DOHH2 (cell line): ENCODE data around the gene EPAS1.

Source experiments
- H3F3A ChIP-seq: fragments of 200-600 bp; sonication (generic), shearing (Covaris generic); 2 replicates; pipeline ENCODE4 v1.6.0; 2016; ENCODE audit warnings: antibody characterized with exemption, mild to moderate bottlenecking; ENCODE audit not compliant: control insufficient read depth, insufficient read depth
- H3K27ac ChIP-seq: fragments of 200-600 bp; sonication (generic); 2 replicates; pipeline ENCODE4 v1.5.1; 2014; ENCODE audit warnings: low read depth, mild to moderate bottlenecking, low read length, moderate library complexity
- H3K27me3 ChIP-seq: fragments of 200-600 bp; sonication (generic); 2 replicates; pipeline ENCODE4 v1.6.1; 2014; ENCODE audit warnings: mild to moderate bottlenecking, low read length, mixed read lengths; ENCODE audit not compliant: control insufficient read depth
- H3K36me3 ChIP-seq: fragments of 200-600 bp; sonication (generic); 2 replicates; pipeline ENCODE4 v1.6.1; 2014; ENCODE audit warnings: mild to moderate bottlenecking, low read length, moderate library complexity, mixed read lengths; ENCODE audit not compliant: control insufficient read depth
- H3K4me1 ChIP-seq: fragments of 200-600 bp; sonication (generic); 2 replicates; pipeline ENCODE4 v1.6.1; 2014; ENCODE audit warnings: mild to moderate bottlenecking, low read length, mixed read lengths; ENCODE audit not compliant: control insufficient read depth
- H3K4me2 ChIP-seq: fragments of 200-600 bp; sonication (generic); 2 replicates; pipeline ENCODE4 v1.6.0; 2014; ENCODE audit warnings: mild to moderate bottlenecking, low read length, moderate library complexity
- H3K4me3 ChIP-seq: fragments of 200-600 bp; sonication (generic); 2 replicates; pipeline ENCODE4 v1.5.1; 2014; ENCODE audit warnings: mild to moderate bottlenecking, low read length, mixed read lengths
- H3K79me2 ChIP-seq: fragments of 200-600 bp; sonication (generic); 2 replicates; pipeline ENCODE4 v1.6.1; 2014; ENCODE audit warnings: mild to moderate bottlenecking, low read length, mixed read lengths; ENCODE audit not compliant: control insufficient read depth
- H3K9me2 ChIP-seq: fragments of 200-600 bp; sonication (generic); replicated peaks from 2 replicates; pipeline ENCODE4 v1.6.1; 2014; ENCODE audit warnings: mild to moderate bottlenecking, low read length, mixed read lengths; ENCODE audit not compliant: control insufficient read depth
- H3K9me3 ChIP-seq: fragments of 200-600 bp; sonication (generic); 2 replicates; pipeline ENCODE4 v1.6.1; 2014; ENCODE audit warnings: antibody characterized with exemption, low read length, mixed read lengths; ENCODE audit not compliant: control insufficient read depth, insufficient read depth
- H4K20me1 ChIP-seq: fragments of 200-600 bp; sonication (generic); 2 replicates; pipeline ENCODE4 v1.6.0; 2014; ENCODE audit warnings: low read depth, mild to moderate bottlenecking, antibody characterized with exemption, low read length, moderate library complexity; ENCODE audit not compliant: control insufficient read depth, insufficient read depth
- CTCF ChIP-seq: fragments of 200-600 bp; sonication (generic); IDR thresholded peaks from one replicate; pipeline ENCODE4 v1.5.1; 2014; ENCODE audit warnings: antibody characterized with exemption, mild to moderate bottlenecking, low read depth, low read length; ENCODE audit not compliant: poor library complexity, severe bottlenecking
- EZH2phosphoT487 ChIP-seq: fragments of 200-600 bp; sonication (generic); IDR thresholded peaks from 2 replicates; pipeline ENCODE4 v1.6.1; 2017; ENCODE audit warnings: borderline replicate concordance, mild to moderate bottlenecking, antibody characterized with exemption, low read length, moderate library complexity, mixed read lengths

EPAS1 gene

GRCh38 chr2:46411985-46412384 is 114.8 kb downstream of the EPAS1 start:
- Histone ChIP-seq H3K9me3 (peaks cover 7% of the 10 kb centered on the region), H3K36me3 (no peaks in the 10 kb centered on the region), H3K27me3 (no peaks in the 10 kb centered on the region), H3K79me2 (no peaks in the 10 kb centered on the region), H3K27ac (no peak overlapping the region), H4K20me1 (no peaks in the 10 kb centered on the region), H3K9me2 (no peaks in the 10 kb centered on the region), H3K4me2 (no peak overlapping the region), H3K4me3 (no peak overlapping the region), H3K4me1 (no peaks in the 10 kb centered on the region), H3F3A (no peaks in the 10 kb centered on the region)
- TF ChIP-seq CTCF (no peak), EZH2phosphoT487 (no peak)

GRCh38 chr2:46413111-46413510 is 115.9 kb downstream of the EPAS1 start:
- H3K4me2 ChIP-seq: no peak overlapping the region
- H3F3A ChIP-seq: no peaks in the 10 kb centered on the region

GRCh38 chr2:46413631-46414030 is 116.4 kb downstream of the EPAS1 start:
- H3K4me3 ChIP-seq: no peak overlapping the region
- no peak overlapping the region for H3K4me2 ChIP-seq
- H3K79me2 ChIP-seq: no peaks in the 10 kb centered on the region
- peaks cover 19% of the 10 kb centered on the region for H3K9me3 ChIP-seq
- TF ChIP-seq CTCF (no peak), EZH2phosphoT487 (no peak)
- no peaks in the 10 kb centered on the region for H3K36me3 ChIP-seq
- no peak overlapping the region for H3K27ac ChIP-seq
- H3K9me2 ChIP-seq: no peaks in the 10 kb centered on the region
- H3K4me1 ChIP-seq: no peaks in the 10 kb centered on the region
- no peaks in the 10 kb centered on the region for H3K27me3 ChIP-seq
- no peaks in the 10 kb centered on the region for H3F3A ChIP-seq
- no peaks in the 10 kb centered on the region for H4K20me1 ChIP-seq

More at GRCh38 chr2:46413111-46413510, 115.9 kb downstream of the EPAS1 start:
- no peaks in the 10 kb centered on the region for H3K79me2 ChIP-seq
- H3K36me3 ChIP-seq: no peaks in the 10 kb centered on the region
- no peaks in the 10 kb centered on the region for H3K4me1 ChIP-seq
- H3K27me3 ChIP-seq: no peaks in the 10 kb centered on the region
- TF ChIP-seq CTCF (no peak), EZH2phosphoT487 (no peak)
- H3K9me3 ChIP-seq: peaks cover 18% of the 10 kb centered on the region
- H3K9me2 ChIP-seq: no peaks in the 10 kb centered on the region
- no peak overlapping the region for H3K27ac ChIP-seq
- H4K20me1 ChIP-seq: no peaks in the 10 kb centered on the region
- H3K4me3 ChIP-seq: no peak overlapping the region

- H3K27me3 ChIP-seq: no peaks in the 10 kb centered on the region
- H3K9me3 ChIP-seq: peaks cover 19% of the 10 kb centered on the region
- H3K4me3 ChIP-seq: no peak overlapping the region
- H3K9me2 ChIP-seq: no peaks in the 10 kb centered on the region
- TF ChIP-seq CTCF: no peak
- TF ChIP-seq EZH2phosphoT487: no peak
- H3F3A ChIP-seq: no peaks in the 10 kb centered on the region
- H3K27ac ChIP-seq: no peak overlapping the region
- no peak overlapping the region for H3K4me2 ChIP-seq
- no peaks in the 10 kb centered on the region for H3K36me3 ChIP-seq
- H3K4me1 ChIP-seq: no peaks in the 10 kb centered on the region
- H4K20me1 ChIP-seq: no peaks in the 10 kb centered on the region
- H3K79me2 ChIP-seq: no peaks in the 10 kb centered on the region
Observed at GRCh38 chr2:46414701-46415100, 117.5 kb downstream of the EPAS1 start.
